ENCODE data around the gene PLXNA2. TPM values are rescaled to one million over a fixed set of nuclear protein-coding genes. Genes with fewer than 3 reads are reported as not detected.

Gene PLXNA2
- total RNA-seq, 4 donors from 2014 or later, result 17.2 to 29.7 (median 24.6) TPM

GRCh38 chr1:208204779-208205178, 39.4 kb downstream of the PLXNA2 start:
- no peak overlapping the region for H3K4me3 ChIP-seq
- whole genome bisulfite sequencing, 2 donors, result 66 to 67% methylated on average over 2 of the region's 2 CpGs
- no peaks in the 10 kb centered on the region for H3K9me3 ChIP-seq
- no peaks in the 10 kb centered on the region for H3K36me3 ChIP-seq
- no peak for DNase-seq (ENCODE audit: low spot score in 2 of 2)
- peak in 1 of 5 experiments; percentile 14 for TF ChIP-seq CTCF (IDR thresholded peaks at IDR 0.05)
- no peak for TF ChIP-seq POLR2A (IDR thresholded peaks at IDR 0.05)
- H3K4me1 ChIP-seq, result peaks cover 0 to 78% (median 38%) of the 10 kb centered on the region in 4 donors
- H3K27me3 ChIP-seq, result no peaks in the 10 kb centered on the region
- H3K27ac ChIP-seq, result peak overlapping the region in 2 of 4 donors; percentile 55 to 80

- H3K9me3 ChIP-seq, result no peaks in the 10 kb centered on the region
- no peak overlapping the region for H3K4me3 ChIP-seq
- no peaks in the 10 kb centered on the region for H3K27me3 ChIP-seq
- peaks cover 0 to 73% (median 38%) of the 10 kb centered on the region in 4 donors for H3K4me1 ChIP-seq
- WGBS, 2 donors, result 50 to 57% methylated on average over 7 of the region's 7 CpGs
- TF ChIP-seq POLR2A (IDR thresholded peaks at IDR 0.05) (no peak), EP300 (IDR thresholded peaks at IDR 0.05) (no peak), CTCF (IDR thresholded peaks at IDR 0.05) (no peak)
- peak overlapping the region in 3 of 4 donors; percentile 24 to 80 (median 55) for H3K27ac ChIP-seq
- H3K36me3 ChIP-seq, result no peaks in the 10 kb centered on the region
- no peak for DNase-seq (ENCODE audit: low spot score in 2 of 2)
These were observed 40.2 kb downstream of the PLXNA2 start for GRCh38 chr1:208203848-208204609.

GRCh38 chr1:208203127-208203847, 40.9 kb downstream of the PLXNA2 start:
- TF ChIP-seq EP300 (IDR thresholded peaks at IDR 0.05) (peak in 1 of 2 donors; percentile 26), POLR2A (IDR thresholded peaks at IDR 0.05) (no peak)
- WGBS, 2 donors, result 38 to 43% methylated on average over 9 to 13 of the region's 13 CpGs
- peaks cover 0 to 3% (median 0%) of the 10 kb centered on the region in 3 donors for H3K36me3 ChIP-seq
- H3K4me3 ChIP-seq, result no peak overlapping the region
- peak overlapping the region in 3 of 4 donors; percentile 24 to 80 (median 55) for H3K27ac ChIP-seq
- H3K9me3 ChIP-seq, result no peaks in the 10 kb centered on the region
- peaks cover 0 to 67% (median 36%) of the 10 kb centered on the region in 4 donors for H3K4me1 ChIP-seq
- H3K27me3 ChIP-seq, result no peaks in the 10 kb centered on the region
- DNase-seq (ENCODE audit: low spot score in 2 of 2), result peak; percentile 43 to 44

- Histone ChIP-seq H3K27ac (peak overlapping the region in 3 of 4 donors; percentile 24 to 80 (median 55)), H3K4me3 (no peak overlapping the region), H3K27me3 (no peaks in the 10 kb centered on the region), H3K4me1 (peaks cover 0 to 59% (median 31%) of the 10 kb centered on the region in 4 donors), H3K9me3 (no peaks in the 10 kb centered on the region), H3K36me3 (peaks cover 0 to 7% (median 0%) of the 10 kb centered on the region in 3 donors)
- no peak for TF ChIP-seq CTCF (IDR thresholded peaks at IDR 0.05)
- DNase-seq (ENCODE audit: low spot score in 2 of 2), result no peak
- WGBS, 2 donors, result 76 to 80% methylated on average over 5 of the region's 5 CpGs
These were observed 41.7 kb downstream of the PLXNA2 start for GRCh38 chr1:208202333-208202995.

GRCh38 chr1:208201229-208201628, 43.0 kb downstream of the PLXNA2 start:
- peaks cover 0 to 51% (median 27%) of the 10 kb centered on the region in 4 donors for H3K4me1 ChIP-seq
- TF ChIP-seq CTCF (IDR thresholded peaks at IDR 0.05), result no peak
- TF ChIP-seq EP300 (IDR thresholded peaks at IDR 0.05), result no peak
- TF ChIP-seq POLR2A (IDR thresholded peaks at IDR 0.05), result no peak
- H3K9me3 ChIP-seq, result no peaks in the 10 kb centered on the region
- WGBS, 2 donors, result 53 to 61% methylated on average over 4 of the region's 4 CpGs
- peaks cover 0 to 7% (median 0%) of the 10 kb centered on the region in 3 donors for H3K36me3 ChIP-seq
- peak in 1 of 2 donors; percentile 27 for DNase-seq (ENCODE audit: low spot score in 2 of 2)
- no peaks in the 10 kb centered on the region for H3K27me3 ChIP-seq
- no peak overlapping the region for H3K4me3 ChIP-seq
- no peak overlapping the region for H3K27ac ChIP-seq
